Panc1 (cell line): Measurements from ENCODE around the gene CCDC38. TPM values are rescaled to one million over a fixed set of nuclear protein-coding genes. Genes with fewer than 3 reads are reported as not detected.

Source experiments
- ATAC-seq: fragments of 200-7000 bp; cut with Tn5 transposase; 2 replicates; pipeline ENCODE4 v1.9.1; 2020; ENCODE audit warnings: mild to moderate bottlenecking, moderate library complexity
- BruUV-seq: library from RNA; stranded (reverse); fragments of 400-500 nt; replicated peaks from 2 replicates; lab custom pipeline; 2021; lab: Mats Ljungman, UMichigan
- CTCF ChIA-PET: fragments of 300-600 bp; sonication (Branson Sonifier 250); formaldehyde crosslinking; loops from one replicate; lab custom pipeline; 2022; ENCODE audit warnings: antibody characterized with exemption; lab: Charles Lee
- POLR2A ChIA-PET: fragments of 300-600 bp; sonication (Branson Sonifier 250); formaldehyde crosslinking; loops from one replicate; lab custom pipeline; 2022; ENCODE audit warnings: antibody characterized with exemption; lab: Charles Lee
- DNase-seq: peaks from one replicate; pipeline ENCODE4 v3.0.0-alpha.2; 2010; ENCODE audit warnings: low read depth, low spot score
- H3K27ac ChIP-seq: 2 replicates; pipeline ENCODE4 v1.5.1; 2011; ENCODE audit warnings: mild to moderate bottlenecking, low read length, inconsistent platforms
- H3K27me3 ChIP-seq: fragments of 200-500 bp; sonication (Bioruptor generic); 2 replicates; pipeline ENCODE4 v1.6.0; 2014; ENCODE audit warnings: low read length, inconsistent platforms; ENCODE audit not compliant: control insufficient read depth, insufficient read depth
- H3K36me3 ChIP-seq: fragments of 200-500 bp; sonication (Bioruptor generic); 2 replicates; pipeline ENCODE4 v1.5.1; 2014; ENCODE audit warnings: inconsistent platforms, mild to moderate bottlenecking, low read length, moderate library complexity; ENCODE audit not compliant: control insufficient read depth, insufficient read depth
- H3K4me1 ChIP-seq: 2 replicates; pipeline ENCODE4 v1.5.1; 2011; ENCODE audit warnings: inconsistent platforms, mild to moderate bottlenecking, low read length, moderate library complexity; ENCODE audit not compliant: control insufficient read depth, insufficient read depth
- H3K4me3 ChIP-seq, 2 experiments: 2 replicates each; pipeline ENCODE4 v1.5.1; 2011 to 2012; ENCODE audit warnings: low read depth in 2 of 2, low read length in 2 of 2, mild to moderate bottlenecking in 2 of 2, inconsistent platforms in 1 of 2, moderate library complexity in 1 of 2
- H3K9me3 ChIP-seq: fragments of 200-500 bp; sonication (Bioruptor generic); 2 replicates; pipeline ENCODE4 v1.5.1; 2014; ENCODE audit warnings: low read depth, mild to moderate bottlenecking, inconsistent platforms, low read length, moderate library complexity; ENCODE audit not compliant: control insufficient read depth, insufficient read depth
- CTCF ChIP-seq: fragments of 450-650 bp; IDR thresholded peaks from 2 replicates; pipeline ENCODE4 v1.5.1; 2017; ENCODE audit warnings: mild to moderate bottlenecking
- POLR2AphosphoS5 ChIP-seq: IDR thresholded peaks from 2 replicates; pipeline ENCODE4 v1.6.1; 2012; ENCODE audit warnings: mild to moderate bottlenecking, low read depth, low read length, moderate library complexity
- REST ChIP-seq, 2 experiments: IDR thresholded peaks; 2 replicates each; pipeline ENCODE4 v1.6.1; 2011 to 2012; ENCODE audit warnings: low read depth in 2 of 2, control low read depth in 1 of 2, low read length in 1 of 2, mild to moderate bottlenecking in 1 of 2, moderate library complexity in 1 of 2; ENCODE audit not compliant: insufficient read depth in 1 of 2
- SIN3A ChIP-seq: IDR thresholded peaks from 2 replicates; pipeline ENCODE4 v1.6.1; 2012; ENCODE audit warnings: low read depth, mild to moderate bottlenecking, low read length, moderate library complexity, borderline replicate concordance; ENCODE audit not compliant: insufficient read depth
- TCF7L2 ChIP-seq: IDR thresholded peaks from 2 replicates; pipeline ENCODE4 v1.6.1; 2011; ENCODE audit warnings: mild to moderate bottlenecking, low read depth, low read length, inconsistent platforms
- in situ Hi-C: cut with HindIII; loops from 2 replicates; pipeline ENCODE4 v1.10.0; 2016; ENCODE audit warnings: low sequenced_read_pairs, low pct_unique_long_range_greater_than_20kb
- intact Hi-C: fragments of 100-400 bp; cut with micrococcal nuclease; formaldehyde crosslinking; loops from one replicate; pipeline ENCODE4 v1.10.0; 2022; ENCODE audit not compliant: unreplicated experiment
- total RNA-seq: library from RNA; stranded (reverse); gene quantifications from one replicate; pipeline ENCODE4 v1.2.1, GENCODE V29; 2021; ENCODE audit not compliant: unreplicated experiment

CCDC38 gene
- total RNA-seq, 1 experiment from 2014 or later: not detected

GRCh38 chr12:95882873-95883272, 59.5 kb downstream of the CCDC38 start:
- BruUV-seq: no TSS peak
- Histone ChIP-seq H3K27me3 (no peaks in the 10 kb centered on the region; the same call in 1 of the 2 replicates), H3K27ac (no peak overlapping the region), H3K9me3 (no peaks in the 10 kb centered on the region), H3K4me3 (no peak overlapping the region), H3K4me1 (no peaks in the 10 kb centered on the region), H3K36me3 (no peaks in the 10 kb centered on the region)
- TF ChIP-seq TCF7L2: no peak
- TF ChIP-seq SIN3A: no peak
- TF ChIP-seq REST (IDR thresholded peaks at IDR 0.05; ENCODE audit: insufficient read depth in 1 of 2, low read depth in 2 of 2, low read length in 1 of 2): no peak
- TF ChIP-seq POLR2AphosphoS5: no peak
- no peak for TF ChIP-seq CTCF
- ATAC-seq (no peak), DNase-seq (no peak)
- intact Hi-C loops (no loop called here), in situ Hi-C loops (no loop called here)
- ChIA-PET CTCF (no interaction called here), POLR2A (no interaction called here)

GRCh38 chr12:95882080-95882479, 60.3 kb downstream of the CCDC38 start:
- H3K4me1 ChIP-seq: no peaks in the 10 kb centered on the region
- no peak overlapping the region for H3K4me3 ChIP-seq
- intact Hi-C loops: no loop called here
- in situ Hi-C loops: no loop called here
- CTCF ChIA-PET: interaction anchor here (0.6 kb wide), 1 partner anchor 299 kb away, joined by 3 read pairs; no protein-coding TSS in a partner anchor
- DNase-seq: no peak
- no peaks in the 10 kb centered on the region for H3K36me3 ChIP-seq
- ATAC-seq: no peak
- BruUV-seq: no TSS peak
- no peaks in the 10 kb centered on the region; the same call in 1 of the 2 replicates for H3K27me3 ChIP-seq
- POLR2A ChIA-PET: no interaction called here
- TF ChIP-seq SIN3A (no peak), REST (IDR thresholded peaks at IDR 0.05; ENCODE audit: insufficient read depth in 1 of 2, low read depth in 2 of 2, low read length in 1 of 2) (no peak), POLR2AphosphoS5 (no peak), TCF7L2 (no peak), CTCF (no peak)
- H3K27ac ChIP-seq: no peak overlapping the region
- no peaks in the 10 kb centered on the region for H3K9me3 ChIP-seq
